DOHH2 (cell line): ENCODE measurements around the gene ASXL2.
A peak's percentile ranks its signal among the peaks of the same experiment; 100 is the strongest.

ENCODE experiments used
- H3F3A ChIP-seq: fragments of 200-600 bp; sonication (generic), shearing (Covaris generic); 2 replicates; pipeline ENCODE4 v1.6.0; 2016; ENCODE audit warnings: antibody characterized with exemption, mild to moderate bottlenecking; ENCODE audit not compliant: control insufficient read depth, insufficient read depth
- H3K27ac ChIP-seq: fragments of 200-600 bp; sonication (generic); 2 replicates; pipeline ENCODE4 v1.5.1; 2014; ENCODE audit warnings: low read depth, mild to moderate bottlenecking, low read length, moderate library complexity
- H3K27me3 ChIP-seq: fragments of 200-600 bp; sonication (generic); 2 replicates; pipeline ENCODE4 v1.6.1; 2014; ENCODE audit warnings: mild to moderate bottlenecking, low read length, mixed read lengths; ENCODE audit not compliant: control insufficient read depth
- H3K36me3 ChIP-seq: fragments of 200-600 bp; sonication (generic); 2 replicates; pipeline ENCODE4 v1.6.1; 2014; ENCODE audit warnings: mild to moderate bottlenecking, low read length, moderate library complexity, mixed read lengths; ENCODE audit not compliant: control insufficient read depth
- H3K4me1 ChIP-seq: fragments of 200-600 bp; sonication (generic); 2 replicates; pipeline ENCODE4 v1.6.1; 2014; ENCODE audit warnings: mild to moderate bottlenecking, low read length, mixed read lengths; ENCODE audit not compliant: control insufficient read depth
- H3K4me2 ChIP-seq: fragments of 200-600 bp; sonication (generic); 2 replicates; pipeline ENCODE4 v1.6.0; 2014; ENCODE audit warnings: mild to moderate bottlenecking, low read length, moderate library complexity
- H3K4me3 ChIP-seq: fragments of 200-600 bp; sonication (generic); 2 replicates; pipeline ENCODE4 v1.5.1; 2014; ENCODE audit warnings: mild to moderate bottlenecking, low read length, mixed read lengths
- H3K79me2 ChIP-seq: fragments of 200-600 bp; sonication (generic); 2 replicates; pipeline ENCODE4 v1.6.1; 2014; ENCODE audit warnings: mild to moderate bottlenecking, low read length, mixed read lengths; ENCODE audit not compliant: control insufficient read depth
- H3K9me2 ChIP-seq: fragments of 200-600 bp; sonication (generic); replicated peaks from 2 replicates; pipeline ENCODE4 v1.6.1; 2014; ENCODE audit warnings: mild to moderate bottlenecking, low read length, mixed read lengths; ENCODE audit not compliant: control insufficient read depth
- H3K9me3 ChIP-seq: fragments of 200-600 bp; sonication (generic); 2 replicates; pipeline ENCODE4 v1.6.1; 2014; ENCODE audit warnings: antibody characterized with exemption, low read length, mixed read lengths; ENCODE audit not compliant: control insufficient read depth, insufficient read depth
- H4K20me1 ChIP-seq: fragments of 200-600 bp; sonication (generic); 2 replicates; pipeline ENCODE4 v1.6.0; 2014; ENCODE audit warnings: low read depth, mild to moderate bottlenecking, antibody characterized with exemption, low read length, moderate library complexity; ENCODE audit not compliant: control insufficient read depth, insufficient read depth
- CTCF ChIP-seq: fragments of 200-600 bp; sonication (generic); IDR thresholded peaks from one replicate; pipeline ENCODE4 v1.5.1; 2014; ENCODE audit warnings: antibody characterized with exemption, mild to moderate bottlenecking, low read depth, low read length; ENCODE audit not compliant: poor library complexity, severe bottlenecking
- EZH2phosphoT487 ChIP-seq: fragments of 200-600 bp; sonication (generic); IDR thresholded peaks from 2 replicates; pipeline ENCODE4 v1.6.1; 2017; ENCODE audit warnings: borderline replicate concordance, mild to moderate bottlenecking, antibody characterized with exemption, low read length, moderate library complexity, mixed read lengths

ASXL2 gene

GRCh38 chr2:25878361-25879132 is at the start of gene ASXL2:
TSS of gene ASXL2 (minus strand) at chr2:25878487. CDS start at chr2:25878222, 265 bp downstream.
- Histone ChIP-seq H3K9me3 (no peaks in the 10 kb centered on the region), H3K4me1 (peaks cover 23% of the 10 kb centered on the region), H3K36me3 (peaks cover 26% of the 10 kb centered on the region), H3K9me2 (no peaks in the 10 kb centered on the region), H3K79me2 (peaks cover 47% of the 10 kb centered on the region), H4K20me1 (peaks cover 18% of the 10 kb centered on the region), H3K27ac (peak within 1 kb of the TSS; percentile 62), H3K4me2 (peak within 1 kb of the TSS; percentile 75), H3K4me3 (peak within 1 kb of the TSS; percentile 90), H3K27me3 (no peaks in the 10 kb centered on the region), H3F3A (no peaks in the 10 kb centered on the region)
- no peak for TF ChIP-seq EZH2phosphoT487
- TF ChIP-seq CTCF: no peak

- Histone ChIP-seq H3K27ac (no peak overlapping the region), H3K4me1 (no peaks in the 10 kb centered on the region), H3K9me2 (no peaks in the 10 kb centered on the region), H3K9me3 (no peaks in the 10 kb centered on the region), H3K79me2 (no peaks in the 10 kb centered on the region), H3F3A (no peaks in the 10 kb centered on the region), H3K27me3 (no peaks in the 10 kb centered on the region), H3K4me2 (no peak overlapping the region), H4K20me1 (no peaks in the 10 kb centered on the region), H3K36me3 (no peaks in the 10 kb centered on the region), H3K4me3 (no peak overlapping the region)
- TF ChIP-seq EZH2phosphoT487 (no peak), CTCF (no peak)
These were observed 48.9 kb upstream of the ASXL2 start for GRCh38 chr2:25926984-25927756.

GRCh38 chr2:25922501-25922900 is 44.2 kb upstream of the ASXL2 start:
- no peaks in the 10 kb centered on the region for H3K4me1 ChIP-seq

More at GRCh38 chr2:25922501-25922900, 44.2 kb upstream of the ASXL2 start:
- H3K36me3 ChIP-seq: no peaks in the 10 kb centered on the region
- no peaks in the 10 kb centered on the region for H3K9me3 ChIP-seq
- H4K20me1 ChIP-seq: no peaks in the 10 kb centered on the region
- H3K27ac ChIP-seq: no peak overlapping the region
- no peak overlapping the region for H3K4me2 ChIP-seq
- no peaks in the 10 kb centered on the region for H3F3A ChIP-seq
- no peaks in the 10 kb centered on the region for H3K27me3 ChIP-seq
- H3K4me3 ChIP-seq: no peak overlapping the region
- H3K79me2 ChIP-seq: no peaks in the 10 kb centered on the region
- TF ChIP-seq EZH2phosphoT487 (no peak), CTCF (no peak)
- H3K9me2 ChIP-seq: no peaks in the 10 kb centered on the region
